GM18861 (cell line): Measurements from ENCODE around the gene AURKA.
"Not testable (repeated sequence)": the region's sequence is repeated elsewhere in the genome, so short reads cannot be mapped to it uniquely, and the experiment has no call there.

Experiments
- ATAC-seq: cut with Tn5 transposase; IDR thresholded peaks from one replicate; pipeline ENCODE4 v1.9.1; 2021; ENCODE audit not compliant: unreplicated experiment

The AURKA gene

DNA sequence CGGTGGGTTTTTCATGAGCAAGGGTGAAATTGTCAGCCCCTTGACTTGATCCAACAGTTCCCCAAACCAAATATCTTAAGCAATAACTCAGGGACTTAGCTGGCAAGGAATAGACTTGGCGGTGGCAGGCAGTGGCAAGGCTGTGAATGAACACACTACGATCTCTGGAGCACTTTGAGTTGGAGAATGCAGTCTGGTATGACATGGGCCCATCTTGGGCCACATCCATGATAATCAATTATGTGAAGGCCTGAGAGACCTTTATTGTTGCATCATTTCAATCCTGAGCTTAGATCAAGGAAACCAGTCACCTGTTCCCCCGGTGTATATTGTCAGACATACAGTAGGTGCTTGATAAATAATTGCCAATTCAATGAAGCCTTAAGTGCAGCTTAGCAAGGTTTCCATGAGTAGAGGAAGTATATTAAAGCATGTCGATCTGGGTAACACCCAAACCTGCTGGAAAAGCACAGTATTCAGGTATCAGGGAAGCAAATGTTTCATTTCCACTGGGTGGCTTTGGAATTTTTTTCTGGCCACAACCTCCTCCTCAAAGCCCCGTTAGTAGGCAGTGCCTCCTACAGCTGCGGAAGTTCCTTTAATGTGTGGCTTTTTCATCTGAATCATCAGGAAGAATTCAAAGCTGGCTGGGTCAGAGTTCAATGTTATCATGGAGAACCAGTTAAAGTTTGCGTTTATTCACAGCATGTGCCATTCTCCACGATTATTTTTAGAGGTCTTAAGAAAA is 30.2 kb upstream of the AURKA start:
- ATAC-seq, result no peak

DNA sequence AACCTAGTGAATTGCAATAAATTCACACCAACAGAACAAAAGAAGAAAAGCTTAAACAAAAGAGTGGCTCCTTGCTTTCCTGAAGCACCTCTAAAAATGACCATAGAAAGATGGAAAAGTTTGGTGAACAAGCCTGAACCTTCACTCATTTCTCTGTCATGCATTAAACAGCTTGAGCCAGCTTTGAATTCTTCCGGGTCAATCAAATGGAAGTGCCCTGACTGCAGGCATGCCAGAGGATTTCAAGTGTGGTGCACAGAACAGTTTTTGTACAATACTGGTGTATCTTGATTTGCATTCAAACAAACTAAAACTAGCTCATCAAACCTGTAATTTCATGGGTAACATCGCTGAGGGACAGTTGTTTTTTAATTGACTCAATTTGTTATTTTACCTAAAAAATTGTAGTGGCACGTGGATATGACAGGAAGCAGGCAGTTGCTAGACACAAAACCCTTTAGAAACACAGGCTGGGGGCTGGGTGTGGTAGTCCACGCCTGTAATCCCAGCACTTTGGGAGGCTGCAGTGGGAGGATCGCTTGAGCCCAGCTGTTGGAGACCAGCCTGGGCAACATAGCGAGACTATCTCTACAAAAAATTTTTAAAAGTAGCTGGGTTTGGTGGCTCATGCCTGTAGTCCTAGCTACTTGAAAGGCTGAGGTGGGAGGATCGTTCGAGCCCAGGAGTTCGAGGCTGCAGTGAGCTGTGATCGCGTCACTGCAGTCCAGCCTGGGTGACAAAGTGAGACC is 29.1 kb upstream of the AURKA start:
- ATAC-seq, result no peak

DNA sequence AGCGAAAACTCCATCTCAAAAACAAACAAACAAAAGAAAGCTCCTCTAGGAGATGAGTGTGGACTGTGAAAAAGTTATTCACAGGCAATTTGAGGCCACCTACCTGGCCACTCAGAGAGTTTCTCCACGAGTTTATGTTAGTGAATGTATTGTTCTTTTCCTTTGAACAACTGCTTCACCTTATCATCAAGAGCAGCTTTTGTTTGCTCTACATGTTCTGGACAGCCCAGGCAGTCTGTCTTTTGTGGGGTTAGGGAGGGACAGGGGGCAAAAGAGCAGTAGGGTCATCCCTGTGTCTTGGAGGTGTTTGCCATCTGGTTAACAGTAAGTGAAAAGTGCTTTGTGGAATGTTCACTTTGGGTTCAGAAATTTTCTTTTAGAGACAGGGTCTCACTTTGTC is 28.0 kb upstream of the AURKA start:
- ATAC-seq, result no peak

DNA sequence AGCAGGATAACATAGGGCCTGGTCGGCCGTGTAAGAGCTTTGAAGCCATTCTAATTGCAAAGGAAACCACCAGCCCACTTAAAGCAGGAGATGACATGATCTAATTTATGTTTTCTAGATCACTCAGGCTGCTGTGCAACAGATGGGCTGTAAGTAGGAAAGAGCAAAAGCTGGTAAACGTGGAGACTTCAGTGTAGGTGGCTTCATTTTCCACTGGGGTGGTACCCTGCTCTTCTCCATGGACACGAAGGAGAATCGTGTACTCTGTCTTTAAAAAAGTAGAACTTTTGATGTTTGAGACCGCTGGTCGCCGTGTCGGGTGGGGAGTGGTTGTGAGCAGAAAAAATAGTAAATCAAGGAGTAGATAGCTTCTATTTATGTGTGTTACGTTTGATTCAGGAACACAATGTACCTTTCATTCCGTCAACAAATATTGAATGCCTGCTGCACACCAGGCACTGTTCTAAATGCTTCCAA is 26.4 kb upstream of the AURKA start:
- ATAC-seq, result no peak

DNA sequence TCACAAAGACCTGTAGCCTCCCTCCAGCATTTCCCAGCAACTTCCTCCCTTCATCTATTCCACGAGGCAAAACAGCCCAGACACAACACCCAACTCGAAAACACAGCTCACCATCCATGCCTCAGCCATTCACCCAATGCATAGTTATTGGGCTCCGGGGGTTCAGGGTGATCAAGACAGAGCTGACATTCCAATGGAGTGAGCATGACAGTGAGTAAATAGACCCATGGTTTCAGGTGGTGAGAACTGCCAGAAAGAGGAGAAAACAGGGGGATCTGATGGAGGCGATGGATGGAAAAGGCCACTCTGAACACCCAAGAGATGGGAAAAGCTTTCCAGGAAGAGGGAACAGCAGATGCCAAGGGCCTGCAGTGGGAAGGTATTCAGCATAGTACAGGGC is 25.9 kb upstream of the AURKA start:
- ATAC-seq, result no peak

- no peak for ATAC-seq
Observed at GRCh38 chr20:56417402-56417801, 25.4 kb upstream of the AURKA start.

- no peak for ATAC-seq
Observed at GRCh38 chr20:56414842-56415765, 23.1 kb upstream of the AURKA start.

DNA sequence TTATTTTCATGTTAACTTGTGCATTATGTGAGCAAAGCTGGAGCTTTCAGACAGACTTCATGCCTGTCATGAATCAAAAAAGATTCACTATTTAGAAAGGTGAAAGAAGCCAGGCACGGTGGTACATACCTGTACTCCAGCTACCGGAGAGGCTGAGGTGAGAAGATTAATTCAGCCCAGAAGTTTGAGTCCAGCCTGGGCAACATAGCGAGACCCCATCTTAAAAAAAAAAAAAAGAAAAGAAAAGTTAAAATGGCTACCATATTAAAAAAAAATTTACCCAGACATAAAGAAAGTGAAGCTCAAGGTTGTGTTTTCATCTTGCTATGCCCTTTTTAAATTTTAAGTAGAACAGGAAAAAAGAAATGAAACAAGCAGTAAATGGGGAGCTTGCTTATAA is 20.9 kb upstream of the AURKA start:
- ATAC-seq, result no peak

GRCh38 chr20:56412473-56412790 is 20.4 kb upstream of the AURKA start:
- ATAC-seq, result no peak

DNA sequence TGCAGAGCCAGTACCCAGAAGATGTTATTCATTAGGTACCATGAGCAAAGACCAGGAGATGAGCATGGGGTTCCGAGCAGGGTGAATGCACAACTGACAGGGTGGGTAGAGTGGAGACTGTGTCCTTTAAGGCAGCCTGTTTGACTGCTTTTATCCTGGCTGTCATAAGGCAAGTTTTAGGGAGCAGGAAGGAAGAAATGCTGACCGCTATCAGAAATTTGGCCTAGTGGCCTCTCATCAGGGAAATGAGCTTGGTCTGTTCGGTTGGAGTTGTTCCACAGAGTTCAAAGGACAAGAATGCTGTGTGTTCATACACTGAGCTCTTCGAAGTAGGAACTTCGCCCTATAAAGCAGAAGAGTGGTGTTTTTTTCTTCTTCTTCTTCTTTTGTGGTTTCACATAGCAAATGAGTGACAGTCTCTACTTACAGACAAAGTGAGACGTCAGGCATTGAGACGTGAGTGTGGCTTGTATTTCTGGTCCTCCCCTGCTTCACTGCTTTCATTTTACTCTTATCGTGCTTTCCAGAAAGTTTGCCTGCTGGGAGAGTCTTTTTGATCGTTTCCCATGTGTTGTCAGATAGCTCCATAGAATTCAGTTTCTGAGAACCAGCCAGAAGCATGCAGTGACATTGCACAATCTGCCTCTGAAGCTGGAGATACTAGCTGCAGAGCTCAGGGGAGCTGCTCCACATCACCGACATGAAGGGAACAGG is 19.9 kb upstream of the AURKA start, which contains the start of gene CASS4:
TSS of gene CASS4 (plus strand) at position 502 of the 714 bp plus-strand sequence. CDS start at position 701, 199 bp downstream.
- peak; percentile 71 for ATAC-seq

- ATAC-seq, result not testable (repeated sequence)
Observed at GRCh38 chr20:56411287-56411686, 19.3 kb upstream of the AURKA start.

DNA sequence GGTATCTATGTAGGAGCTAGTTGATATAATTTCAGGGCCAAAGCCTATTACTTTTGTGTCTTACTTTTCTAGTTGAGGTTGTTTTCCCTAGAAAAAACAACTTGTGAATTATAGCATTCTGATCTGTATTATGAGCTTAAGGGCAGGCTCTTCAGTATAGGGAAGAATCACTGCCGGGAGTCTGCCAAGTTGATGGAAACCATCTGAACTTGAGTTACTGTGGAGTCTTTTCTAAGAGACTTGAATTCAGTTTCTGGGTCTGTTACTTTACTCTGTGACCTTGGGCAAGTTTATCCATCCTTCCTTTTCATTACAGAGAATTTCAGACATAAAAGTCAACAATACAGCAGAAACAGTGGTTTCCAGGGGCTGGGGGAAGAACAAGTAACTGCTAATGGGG is 17.9 kb upstream of the AURKA start:
- ATAC-seq, result no peak

DNA sequence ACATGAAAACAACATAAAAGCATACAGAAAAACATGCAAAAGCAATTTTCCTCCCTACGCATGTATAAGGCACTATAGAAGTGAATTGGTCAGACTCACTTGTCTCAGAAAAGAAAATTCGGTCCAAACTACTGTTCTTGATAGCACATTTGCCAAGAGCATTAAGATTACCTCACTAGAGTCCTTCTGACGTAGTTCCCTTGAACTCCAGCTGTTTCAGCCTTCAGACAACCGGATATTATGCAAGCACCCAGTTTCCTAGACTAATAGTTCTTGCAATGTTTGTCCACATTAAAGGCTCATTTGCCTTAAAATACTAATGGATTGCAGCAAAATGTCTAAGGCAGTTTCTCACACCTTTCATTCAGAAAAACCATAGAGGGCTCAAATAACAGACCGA is 17.5 kb upstream of the AURKA start:
- no peak for ATAC-seq

DNA sequence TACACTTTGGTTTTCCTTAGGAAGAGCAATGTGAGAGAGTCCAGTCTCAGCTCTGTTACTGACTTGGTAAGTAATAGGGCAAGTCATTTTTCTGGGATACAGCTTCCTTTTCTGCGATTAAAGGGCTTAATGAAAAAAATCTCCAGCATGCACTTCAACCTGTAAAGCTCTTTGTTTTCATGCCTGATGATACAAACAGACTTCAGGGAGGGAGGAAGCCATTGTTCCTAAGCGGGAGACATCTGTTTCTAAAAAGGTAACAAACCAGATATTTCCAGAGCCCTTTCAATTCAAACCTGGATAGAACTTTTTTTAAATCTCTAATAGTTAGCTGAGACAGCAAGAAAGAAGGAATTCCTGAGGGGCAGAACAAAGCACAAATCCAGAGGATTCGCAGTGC is 14.9 kb upstream of the AURKA start:
- ATAC-seq, result no peak

- ATAC-seq, result not testable (repeated sequence)
Observed at GRCh38 chr20:56405356-56405755, 13.3 kb upstream of the AURKA start.

GRCh38 chr20:56403465-56403864 is 11.4 kb upstream of the AURKA start:
- ATAC-seq, result no peak

- ATAC-seq, result peak; percentile 71
Observed at GRCh38 chr20:56400001-56400640, 8.1 kb upstream of the AURKA start.

GRCh38 chr20:56395166-56395565 is 3.2 kb upstream of the AURKA start:
- ATAC-seq, result no peak

DNA sequence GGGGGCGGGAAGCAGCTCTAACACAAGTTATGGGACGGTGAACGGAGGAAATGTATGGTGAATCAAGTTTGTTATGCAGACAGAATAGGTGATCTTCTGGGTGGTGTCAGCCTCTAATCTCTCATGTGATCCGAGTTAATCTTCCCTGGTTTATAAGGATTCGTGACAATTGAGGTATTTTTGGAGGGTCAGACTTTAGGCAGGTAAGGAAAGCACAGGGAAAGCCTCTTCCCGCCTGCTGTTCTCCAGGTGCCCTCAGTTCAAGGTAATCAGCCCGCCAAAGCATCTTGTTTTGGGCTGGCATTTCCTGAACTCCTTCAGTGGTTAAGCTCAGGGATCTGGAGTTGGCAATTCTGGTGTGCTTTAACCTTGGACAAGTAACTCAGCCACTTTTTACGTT is 1.6 kb upstream of the AURKA start:
- no peak for ATAC-seq

GRCh38 chr20:56392881-56393482 is 967 bp upstream of the AURKA start:
- no peak for ATAC-seq
